Stimulated activated naive CD4-positive, alpha-beta T cell (primary cell): ENCODE data around the gene BAG5.

Source experiments
- DNase-seq, 6 experiments: peaks; one replicate each; lab custom pipeline; 2025; lab: John Stamatoyannopoulos, UW

Gene BAG5

GRCh38 chr14:103563844-103564505 lies 1.5 kb upstream of the BAG5 start:
- no peak for DNase-seq

GRCh38 chr14:103563226-103563620 lies 766 bp upstream of the BAG5 start:
- no peak for DNase-seq

GRCh38 chr14:103562179-103562428 lies 353 bp downstream of the BAG5 start:
- DNase-seq, result no peak

GRCh38 chr14:103561381-103562178 lies 877 bp downstream of the BAG5 start:
- DNase-seq, result peak in 4 of 6 experiments; percentile 21 to 53 (median 36)

- DNase-seq, result no peak
Measured at GRCh38 chr14:103560691-103561090, 1.8 kb downstream of the BAG5 start.

GRCh38 chr14:103559766-103560165 lies 2.7 kb downstream of the BAG5 start:
- no peak for DNase-seq

GRCh38 chr14:103558071-103558882 lies 4.2 kb downstream of the BAG5 start:
- no peak for DNase-seq

GRCh38 chr14:103556946-103557758 lies 5.3 kb downstream of the BAG5 start:
- DNase-seq, result no peak

GRCh38 chr14:103555559-103556337 lies 6.7 kb downstream of the BAG5 start:
- DNase-seq, result no peak

- DNase-seq, result no peak
Measured at GRCh38 chr14:103552846-103553210, 9.6 kb downstream of the BAG5 start.

GRCh38 chr14:103552011-103552845 lies 10.2 kb downstream of the BAG5 start:
- no peak for DNase-seq

GRCh38 chr14:103551338-103551762 lies 11.1 kb downstream of the BAG5 start:
- no peak for DNase-seq

GRCh38 chr14:103550451-103551337 lies 11.8 kb downstream of the BAG5 start:
- DNase-seq, result no peak

- DNase-seq, result no peak
Measured at GRCh38 chr14:103549361-103550311, 12.8 kb downstream of the BAG5 start.

GRCh38 chr14:103548463-103549351 lies 13.8 kb downstream of the BAG5 start:
- DNase-seq, result no peak

- DNase-seq, result no peak
Measured at GRCh38 chr14:103547941-103548462, 14.5 kb downstream of the BAG5 start.

GRCh38 chr14:103547455-103547940 lies 15.0 kb downstream of the BAG5 start:
- no peak for DNase-seq
